ENCODE measurements around the gene PICALM.

Gene PICALM

DNA sequence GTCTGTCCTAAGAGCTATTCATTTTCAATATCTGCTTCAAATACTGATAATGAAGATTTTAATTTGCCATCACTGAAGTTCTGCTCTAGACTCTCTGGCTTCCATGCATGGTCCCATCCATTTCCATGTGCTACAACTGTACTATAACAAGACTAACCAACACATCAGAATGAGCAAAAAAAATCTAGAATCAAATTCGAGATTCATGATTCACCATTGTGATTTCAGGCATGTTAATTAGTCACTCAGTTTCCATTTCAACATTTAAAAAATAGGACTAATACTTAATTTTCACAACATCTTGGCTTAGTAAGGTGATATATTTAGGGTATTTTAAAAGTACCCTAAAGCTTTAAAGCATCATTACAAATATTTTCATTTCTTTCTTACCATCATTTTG is 22.8 kb downstream of the PICALM start:
- DNase-seq = no peak

- no peak for DNase-seq
These were observed 24.9 kb downstream of the PICALM start for GRCh38 chr11:86043765-86044503.

- peak; percentile 35 to 61 for DNase-seq
These were observed 26.9 kb downstream of the PICALM start for GRCh38 chr11:86041975-86042378.

DNA sequence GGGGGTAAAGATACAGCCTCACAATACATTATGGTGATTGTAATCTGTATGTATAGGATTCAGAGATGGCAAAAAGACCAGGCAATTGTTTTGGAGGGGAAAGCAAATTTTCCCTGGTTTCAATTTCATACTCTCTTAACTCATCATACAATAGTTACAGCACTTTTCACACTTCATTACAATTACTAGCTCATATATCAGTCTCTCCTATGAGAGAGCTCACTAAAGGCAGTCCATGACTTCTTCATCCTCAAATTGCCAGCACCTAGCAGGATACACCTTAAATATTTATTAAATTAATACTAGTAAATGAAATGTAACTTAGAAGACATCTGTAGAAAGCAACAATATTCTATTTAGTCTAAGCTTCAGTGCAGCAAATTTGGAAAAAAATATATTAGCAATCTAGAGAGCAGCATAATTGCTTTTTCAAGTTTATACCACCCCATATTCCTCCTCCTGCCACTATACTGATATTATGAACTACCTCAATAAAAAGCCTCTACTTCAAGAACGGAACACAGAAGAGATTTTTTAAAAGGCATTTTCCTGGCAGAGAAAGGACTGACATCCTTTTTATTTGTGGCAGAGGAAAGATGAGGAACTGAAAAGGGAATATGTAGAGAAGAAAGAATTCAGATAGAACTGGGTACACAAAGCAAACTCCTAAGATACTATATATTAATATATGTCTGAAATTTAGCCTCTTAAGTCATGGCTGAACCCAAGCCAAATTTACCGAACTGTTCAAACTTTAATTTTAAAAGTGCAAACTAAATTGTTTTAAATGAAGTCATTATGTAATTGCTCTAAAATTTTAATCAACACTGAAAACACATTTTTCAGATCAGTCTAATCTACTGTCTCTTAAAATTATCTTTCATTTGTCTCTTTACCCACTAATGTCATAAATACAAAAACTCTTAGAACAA is 27.7 kb downstream of the PICALM start:
- DNase-seq = no peak

DNA sequence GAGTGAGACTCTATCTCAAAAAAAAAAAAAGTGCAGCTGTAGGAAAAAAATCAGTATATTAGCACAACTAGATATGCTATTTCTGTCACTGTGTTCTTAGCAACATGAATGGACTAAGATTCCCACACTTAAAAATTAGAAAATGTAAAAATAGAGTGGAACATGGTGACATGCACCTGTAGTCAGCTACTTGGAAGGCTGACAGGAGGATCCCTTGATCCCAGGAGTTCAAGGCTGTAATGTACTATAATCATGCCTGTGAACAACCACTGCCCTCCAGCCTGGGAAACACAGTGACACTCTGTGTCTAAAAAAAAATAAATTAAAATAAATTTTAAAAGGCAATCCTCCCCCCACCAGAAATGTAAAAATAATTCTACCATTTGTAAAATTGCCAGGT is 29.8 kb downstream of the PICALM start:
- no peak for DNase-seq

GRCh38 chr11:86037743-86038142 is 31.1 kb downstream of the PICALM start:
- no peak for DNase-seq

DNA sequence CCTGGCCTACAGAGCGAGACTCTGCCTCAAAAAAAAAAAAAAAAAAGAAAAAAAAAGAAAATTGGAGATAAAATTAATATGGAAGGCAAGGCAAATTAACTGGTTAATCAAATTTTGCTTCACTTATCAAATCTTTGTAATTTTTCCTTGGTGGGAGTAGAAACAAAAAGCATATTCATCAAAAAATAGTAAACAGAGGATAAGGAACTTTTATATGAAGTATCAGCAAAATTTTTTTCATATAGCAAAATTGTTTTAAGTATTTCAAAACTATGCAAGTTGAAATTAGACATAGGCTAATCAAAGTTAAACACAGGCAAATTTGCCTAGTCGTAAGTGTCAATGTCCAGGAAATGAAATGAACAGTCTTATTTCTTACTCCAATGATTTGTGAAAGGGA is 33.0 kb downstream of the PICALM start:
- DNase-seq = no peak

DNA sequence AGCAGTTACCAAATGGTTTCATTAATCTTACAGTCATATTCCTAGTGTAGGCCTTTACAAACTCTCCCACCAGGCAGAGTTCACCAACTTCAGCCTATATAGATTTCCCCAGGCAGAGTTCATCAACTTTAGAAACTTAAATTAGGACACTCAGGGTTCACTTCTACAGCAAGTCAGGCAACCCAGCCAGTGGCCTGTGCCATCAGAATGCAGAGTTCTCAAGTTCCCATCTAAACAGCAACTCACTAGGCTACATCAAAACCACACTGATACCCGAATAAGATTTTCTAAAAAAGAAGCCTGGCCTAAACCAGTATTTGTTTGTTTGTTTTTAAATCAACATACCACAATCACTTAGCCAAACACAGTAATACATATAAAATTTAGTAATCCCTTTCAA is 33.7 kb downstream of the PICALM start:
- no peak for DNase-seq

GRCh38 chr11:86034710-86035109 is 34.2 kb downstream of the PICALM start:
- DNase-seq = no peak

GRCh38 chr11:86021377-86021776 is 47.5 kb downstream of the PICALM start:
- no peak for DNase-seq

- DNase-seq = no peak
These were observed 50.6 kb downstream of the PICALM start for GRCh38 chr11:86018249-86018648.

GRCh38 chr11:86016451-86016850 is 52.4 kb downstream of the PICALM start:
- no peak for DNase-seq

DNA sequence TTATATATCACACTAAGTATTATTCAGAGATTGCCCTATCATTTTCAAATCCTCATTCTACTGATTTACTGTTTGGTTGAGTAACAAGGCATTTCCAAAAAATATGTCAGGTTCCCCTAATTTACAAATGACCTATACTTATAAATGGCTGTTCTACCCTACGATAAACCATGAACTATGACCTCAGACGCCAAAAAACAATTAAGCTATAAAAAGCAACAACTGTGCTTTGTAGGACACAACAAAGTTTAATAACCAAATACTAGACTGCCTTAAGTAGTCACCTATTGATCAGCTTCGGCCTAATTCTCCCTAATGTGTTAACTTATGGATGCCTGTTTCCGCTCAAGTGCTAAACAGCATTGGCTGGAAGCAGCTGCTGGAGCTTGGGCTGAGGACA is 53.2 kb downstream of the PICALM start:
- no peak for DNase-seq

- DNase-seq = no peak
These were observed 54.7 kb downstream of the PICALM start for GRCh38 chr11:86014221-86014620.

- no peak for DNase-seq
These were observed 55.2 kb downstream of the PICALM start for GRCh38 chr11:86013713-86014112.

DNA sequence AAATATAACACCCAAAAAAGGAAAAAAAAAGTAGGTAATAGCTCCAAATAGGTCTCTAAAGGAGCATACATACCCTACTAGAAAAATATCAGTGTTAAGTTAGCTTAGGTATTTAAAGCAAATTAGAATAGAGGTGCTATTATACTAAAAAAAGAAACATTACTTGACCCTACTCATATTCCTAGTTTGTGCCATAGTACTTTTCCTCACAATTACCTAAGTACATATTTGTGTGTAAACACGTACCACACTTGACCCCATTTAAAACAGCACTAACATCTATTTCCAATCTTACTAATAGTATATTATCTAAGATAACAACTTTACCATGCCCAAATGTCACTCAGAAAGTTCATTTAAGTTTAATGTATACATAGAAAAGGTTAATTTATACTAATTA is 57.7 kb downstream of the PICALM start:
- DNase-seq = no peak

DNA sequence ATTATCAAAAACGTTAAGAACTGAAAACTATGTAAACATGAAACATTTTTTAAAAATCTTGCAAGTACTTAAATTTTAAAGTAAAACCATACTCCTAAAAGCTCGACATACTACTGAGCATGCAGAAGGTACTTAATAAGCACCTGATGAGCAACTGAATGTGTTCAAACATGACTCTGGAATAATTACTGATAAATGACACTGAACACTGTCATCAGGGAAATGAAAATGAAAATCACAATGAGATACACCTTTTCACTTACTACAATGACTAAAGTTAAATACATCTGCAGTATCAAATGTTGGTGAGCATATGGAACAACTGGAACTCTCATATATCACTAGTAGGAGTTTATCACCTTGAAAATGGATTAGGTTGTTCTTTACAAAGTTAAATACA is 65.2 kb downstream of the PICALM start:
- DNase-seq = no peak

GRCh38 chr11:86002431-86002830 is 66.5 kb downstream of the PICALM start:
- DNase-seq = no peak

DNA sequence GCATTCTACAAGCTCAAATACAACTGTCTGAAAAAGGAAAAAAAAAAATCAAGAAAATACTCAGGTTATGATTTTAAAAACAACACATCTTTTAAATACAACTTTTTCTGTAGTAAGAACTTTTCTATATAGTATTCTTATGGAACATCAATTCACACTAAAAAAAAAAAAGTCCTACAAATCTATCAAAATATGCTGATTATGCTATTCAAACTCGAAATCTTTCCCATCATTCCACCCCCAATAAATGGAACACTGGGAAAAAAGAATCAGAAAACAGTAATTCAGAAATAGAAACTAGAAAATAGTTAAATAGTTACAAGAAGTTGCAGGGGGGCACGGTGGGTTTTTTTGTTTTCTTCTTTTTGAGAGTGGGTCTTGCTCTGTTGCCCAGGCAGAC is 77.4 kb downstream of the PICALM start:
- DNase-seq = no peak

DNA sequence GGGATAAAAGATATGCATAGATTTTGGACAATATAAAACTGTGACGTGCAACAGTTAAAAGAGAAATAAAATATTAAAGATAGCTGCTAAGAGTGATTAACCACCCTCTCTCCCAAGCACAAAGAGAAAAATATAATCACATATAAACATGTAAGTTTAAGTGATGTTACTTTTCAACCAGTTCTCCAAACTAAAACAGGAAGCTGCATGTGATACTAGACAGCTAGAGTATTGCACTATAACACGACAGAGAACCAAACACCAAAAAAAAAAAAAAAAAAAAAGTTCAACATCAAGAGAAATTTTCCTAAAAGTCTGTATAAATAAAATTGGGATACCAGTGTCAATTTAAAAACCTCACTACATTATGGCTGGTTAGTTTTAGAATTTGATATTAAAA is 79.1 kb downstream of the PICALM start:
- DNase-seq = no peak

GRCh38 chr11:85988780-85989179 is 80.1 kb downstream of the PICALM start:
- no peak for DNase-seq

- no peak for DNase-seq
These were observed 91.1 kb downstream of the PICALM start for GRCh38 chr11:85977751-85978160.

GRCh38 chr11:85976525-85976924 is 92.4 kb downstream of the PICALM start:
- no peak for DNase-seq

GRCh38 chr11:85974122-85974521 is 94.8 kb downstream of the PICALM start:
- DNase-seq = no peak
